ENCODE measurements around the gene GMPR. TPM values are rescaled to one million over a fixed set of nuclear protein-coding genes. Genes with fewer than 3 reads are reported as not detected.

Gene GMPR
- polyA plus RNA-seq, result 0.32 to 0.88 TPM (median 0.50 TPM) in 3 replicates
- not detected for polyA plus RNA-seq (2011; ENCODE audit: low read depth)
- 0.39 and 0.45 TPM in 2 replicates for polyA plus RNA-seq (2011; cell fraction: cytosol; rRNA removed)
- 0.47 TPM in 1 of 2 replicates, not detected in the other for polyA plus RNA-seq (2011; cell fraction: nucleus; rRNA removed)
- 0.34 and 0.45 TPM in 2 replicates for polyA plus RNA-seq (2012; ENCODE audit: low replicate concordance)
- 0.70 to 1.4 TPM (median 1.1 TPM) in 3 replicates for polyA minus RNA-seq
- polyA minus RNA-seq (2011; cell fraction: cytosol; rRNA and poly(A)+ RNA removed), result not detected
- polyA minus RNA-seq (2011; cell fraction: nucleus; rRNA and poly(A)+ RNA removed), result 0.53 TPM in 1 of 2 replicates, not detected in the other

GRCh38 chr6:16238057-16238962 is at the start of gene GMPR:
TSS of gene GMPR (plus strand) at chr6:16238587. CDS start at chr6:16238694, 107 bp downstream.
- dilution Hi-C loops (cut with MboI; ENCODE audit: extremely low pct_ligation_motif_present, low sequenced_read_pairs), result no loop called here
- no peak within 1 kb of the TSS for H3K27ac ChIP-seq (ENCODE audit: control insufficient read depth, insufficient read depth, low read length)
- H2AFZ ChIP-seq (ENCODE audit: control insufficient read depth, low read length), result peak within 1 kb of the TSS; percentile 50
- no peaks in the 10 kb centered on the region for H3K79me2 ChIP-seq (ENCODE audit: control insufficient read depth, insufficient read depth, low read length)
- H3K36me3 ChIP-seq (ENCODE audit: control insufficient read depth in 2 of 2, extremely low read depth in 1 of 2, insufficient read depth in 2 of 2, low read length in 2 of 2), result no peaks in the 10 kb centered on the region
- TF ChIP-seq EZH2 (IDR thresholded peaks at IDR 0.05; ENCODE audit: low read length), result no peak
- no peak for TF ChIP-seq CTCF (optimal IDR thresholded peaks at IDR 0.05 in 1 of 3, IDR thresholded peaks at IDR 0.05 in 1 of 3, conservative IDR thresholded peaks at IDR 0.05 in 1 of 3; ENCODE audit: extremely low read depth in 1 of 3, insufficient read depth in 2 of 3, low read length in 3 of 3)
- H3K9me1 ChIP-seq (ENCODE audit: control insufficient read depth, extremely low read depth, insufficient read depth, low read length), result no peaks in the 10 kb centered on the region
- peak within 1 kb of the TSS; percentile 84 for H3K4me2 ChIP-seq (ENCODE audit: control insufficient read depth, extremely low read depth, insufficient read depth, low read depth, low read length)
- FAIRE-seq (no peak), DNase-seq (ENCODE audit: low read depth, low spot score) (no peak)
- peaks cover 28% of the 10 kb centered on the region for H3K27me3 ChIP-seq (ENCODE audit: control insufficient read depth, extremely low read depth, insufficient read depth, low read length)
- H3K4me1 ChIP-seq (ENCODE audit: control insufficient read depth, extremely low read depth, insufficient read depth, low read length), result peaks cover 16% of the 10 kb centered on the region
- H3K9me3 ChIP-seq (ENCODE audit: control insufficient read depth, low read depth, low read length), result no peaks in the 10 kb centered on the region
- peak within 1 kb of the TSS; percentile 15 for H3K9ac ChIP-seq (ENCODE audit: control insufficient read depth, extremely low read depth, insufficient read depth, low read length)
- H3K4me3 ChIP-seq (ENCODE audit: control insufficient read depth in 2 of 3, extremely low read depth in 1 of 3, insufficient read depth in 2 of 3, low read depth in 1 of 3, low read length in 3 of 3), result peak within 1 kb of the TSS; percentile 27 to 62 (median 30)
- H4K20me1 ChIP-seq (ENCODE audit: control insufficient read depth, extremely low read depth, insufficient read depth, low read length), result no peaks in the 10 kb centered on the region

- Histone ChIP-seq H3K27me3 (ENCODE audit: control insufficient read depth, extremely low read depth, insufficient read depth, low read length) (peaks cover 5% of the 10 kb centered on the region), H3K4me3 (ENCODE audit: control insufficient read depth in 2 of 3, extremely low read depth in 1 of 3, insufficient read depth in 2 of 3, low read depth in 1 of 3, low read length in 3 of 3) (no peak overlapping the region), H3K27ac (ENCODE audit: control insufficient read depth, insufficient read depth, low read length) (no peak overlapping the region), H3K9me1 (ENCODE audit: control insufficient read depth, extremely low read depth, insufficient read depth, low read length) (no peaks in the 10 kb centered on the region), H3K36me3 (ENCODE audit: control insufficient read depth in 2 of 2, extremely low read depth in 1 of 2, insufficient read depth in 2 of 2, low read length in 2 of 2) (no peaks in the 10 kb centered on the region), H3K4me1 (ENCODE audit: control insufficient read depth, extremely low read depth, insufficient read depth, low read length) (no peaks in the 10 kb centered on the region), H4K20me1 (ENCODE audit: control insufficient read depth, extremely low read depth, insufficient read depth, low read length) (no peaks in the 10 kb centered on the region), H2AFZ (ENCODE audit: control insufficient read depth, low read length) (no peak overlapping the region), H3K9ac (ENCODE audit: control insufficient read depth, extremely low read depth, insufficient read depth, low read length) (no peak overlapping the region), H3K79me2 (ENCODE audit: control insufficient read depth, insufficient read depth, low read length) (no peaks in the 10 kb centered on the region), H3K9me3 (ENCODE audit: control insufficient read depth, low read depth, low read length) (no peaks in the 10 kb centered on the region), H3K4me2 (ENCODE audit: control insufficient read depth, extremely low read depth, insufficient read depth, low read depth, low read length) (no peak overlapping the region)
- TF ChIP-seq EZH2 (IDR thresholded peaks at IDR 0.05; ENCODE audit: low read length) (no peak), CTCF (optimal IDR thresholded peaks at IDR 0.05 in 1 of 3, IDR thresholded peaks at IDR 0.05 in 1 of 3, conservative IDR thresholded peaks at IDR 0.05 in 1 of 3; ENCODE audit: extremely low read depth in 1 of 3, insufficient read depth in 2 of 3, low read length in 3 of 3) (no peak)
- DNase-seq (ENCODE audit: low read depth, low spot score), result no peak
- dilution Hi-C loops (cut with MboI; ENCODE audit: extremely low pct_ligation_motif_present, low sequenced_read_pairs), result loop anchor here (25.0 kb wide), 1 partner anchor 503 kb away; no protein-coding TSS in a partner anchor
- FAIRE-seq, result no peak
These were observed 48.2 kb upstream of the GMPR start for GRCh38 chr6:16190214-16190613.

Measured in keratinocyte (primary cell).